VCaP (cell line): ENCODE data around the gene DBP.
A peak's percentile ranks its signal among the peaks of the same experiment; 100 is the strongest.

Experiments used
- H3K27ac ChIP-seq: fragments of 450-650 bp; 2 replicates; pipeline ENCODE4 v1.5.1; 2017
- TF ChIP-seq, protein P1 (sequence below): fragments of 450-650 bp; conservative IDR thresholded peaks from 2 replicates; pipeline ENCODE4 v1.5.1; 2017; ENCODE audit warnings: mild to moderate bottlenecking, moderate library complexity

Gene DBP

DNA sequence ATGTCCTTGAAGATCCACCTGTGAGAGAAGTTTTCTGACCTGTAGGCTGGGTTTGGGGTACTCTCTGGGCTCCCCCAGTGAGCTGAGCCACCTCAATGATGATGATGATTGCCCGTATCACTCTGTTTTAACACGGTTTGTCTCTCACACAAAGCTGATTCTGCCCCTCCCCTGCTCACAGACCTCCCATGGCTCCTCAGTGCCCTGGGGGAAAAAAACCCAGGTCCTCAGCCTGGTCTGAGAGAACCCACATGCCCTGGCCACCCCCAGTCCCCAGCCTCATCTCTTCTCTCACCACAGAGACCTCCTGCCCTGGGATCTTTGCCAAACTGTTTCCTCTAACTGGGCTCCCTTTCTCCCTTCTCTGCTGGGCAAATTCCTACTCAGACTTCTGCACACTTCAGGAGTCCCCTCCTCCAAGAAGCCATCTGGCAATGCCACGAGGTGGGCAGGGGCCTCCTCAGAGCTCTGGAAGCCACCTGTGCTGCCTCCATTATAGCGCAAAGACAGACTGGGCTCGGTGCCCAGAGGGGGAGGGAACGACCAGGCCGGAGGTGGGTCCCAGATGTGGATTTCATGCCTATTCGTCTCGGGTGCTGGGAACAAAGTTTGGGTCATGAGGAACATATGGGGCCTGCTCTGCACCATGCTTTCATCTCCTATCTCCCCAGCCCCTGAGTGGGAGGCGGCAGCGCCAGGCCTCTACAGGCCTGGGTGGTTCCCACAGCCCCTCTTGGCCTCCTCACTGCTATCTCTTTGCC, 17.3 kb upstream of the DBP start:
- TF ChIP-seq, protein P1, sequence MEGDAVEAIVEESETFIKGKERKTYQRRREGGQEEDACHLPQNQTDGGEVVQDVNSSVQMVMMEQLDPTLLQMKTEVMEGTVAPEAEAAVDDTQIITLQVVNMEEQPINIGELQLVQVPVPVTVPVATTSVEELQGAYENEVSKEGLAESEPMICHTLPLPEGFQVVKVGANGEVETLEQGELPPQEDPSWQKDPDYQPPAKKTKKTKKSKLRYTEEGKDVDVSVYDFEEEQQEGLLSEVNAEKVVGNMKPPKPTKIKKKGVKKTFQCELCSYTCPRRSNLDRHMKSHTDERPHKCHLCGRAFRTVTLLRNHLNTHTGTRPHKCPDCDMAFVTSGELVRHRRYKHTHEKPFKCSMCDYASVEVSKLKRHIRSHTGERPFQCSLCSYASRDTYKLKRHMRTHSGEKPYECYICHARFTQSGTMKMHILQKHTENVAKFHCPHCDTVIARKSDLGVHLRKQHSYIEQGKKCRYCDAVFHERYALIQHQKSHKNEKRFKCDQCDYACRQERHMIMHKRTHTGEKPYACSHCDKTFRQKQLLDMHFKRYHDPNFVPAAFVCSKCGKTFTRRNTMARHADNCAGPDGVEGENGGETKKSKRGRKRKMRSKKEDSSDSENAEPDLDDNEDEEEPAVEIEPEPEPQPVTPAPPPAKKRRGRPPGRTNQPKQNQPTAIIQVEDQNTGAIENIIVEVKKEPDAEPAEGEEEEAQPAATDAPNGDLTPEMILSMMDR: no peak
- H3K27ac ChIP-seq: no peak overlapping the region

DNA sequence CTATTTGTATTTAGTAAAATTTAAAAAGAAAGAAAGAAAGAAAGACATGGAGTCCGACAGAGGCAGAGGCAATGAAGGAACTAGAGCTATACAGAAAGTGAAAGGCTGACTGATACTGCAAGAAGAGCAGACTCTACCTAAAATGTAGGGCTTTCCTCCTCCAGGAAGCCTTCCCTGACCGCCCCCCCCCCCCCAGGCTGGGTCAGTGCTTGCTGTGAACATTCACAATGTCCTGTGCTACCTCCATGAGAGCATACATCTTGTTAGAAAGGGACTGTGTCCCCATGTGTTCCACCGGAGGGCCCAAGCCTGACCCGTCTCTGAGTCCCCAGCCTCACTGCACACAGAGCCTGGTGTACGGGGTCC, 14.5 kb upstream of the DBP start:
- H3K27ac ChIP-seq: no peak overlapping the region
- TF ChIP-seq, protein P1: no peak

DNA sequence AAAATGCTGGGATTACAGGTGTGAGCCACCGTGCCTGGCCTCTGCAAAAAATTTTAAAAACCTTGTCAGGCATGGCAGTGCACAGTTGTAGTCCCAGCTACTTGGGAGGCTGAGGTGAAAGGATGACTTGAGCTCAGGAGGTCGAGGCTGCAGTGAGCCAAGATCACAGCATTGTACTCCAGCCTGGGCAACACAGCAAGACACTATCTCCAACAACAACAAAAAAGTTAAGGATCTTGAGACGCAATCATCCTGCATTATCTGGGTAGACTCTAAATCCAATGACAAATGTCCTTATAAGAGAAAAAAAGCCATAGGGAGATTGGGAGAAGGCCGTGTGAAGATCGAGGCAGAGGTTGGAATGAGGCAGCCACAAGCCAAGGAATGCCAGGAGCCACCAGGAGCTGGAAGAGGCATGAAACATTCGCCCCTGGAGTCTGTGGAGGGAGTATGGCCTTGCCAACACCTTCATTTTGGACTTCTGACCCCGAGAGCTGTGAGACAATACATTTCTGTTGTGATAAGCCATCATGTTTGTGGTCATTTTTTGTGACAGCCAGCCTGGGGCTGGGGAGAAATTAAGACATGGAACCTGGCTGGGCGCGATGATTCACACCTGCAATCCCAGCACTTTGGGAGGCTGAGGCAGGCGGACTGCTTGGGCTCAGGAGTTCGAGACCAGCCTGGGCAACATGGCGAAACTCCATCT, 13.9 kb upstream of the DBP start:
- H3K27ac ChIP-seq: no peak overlapping the region
- TF ChIP-seq, protein P1: no peak

DNA sequence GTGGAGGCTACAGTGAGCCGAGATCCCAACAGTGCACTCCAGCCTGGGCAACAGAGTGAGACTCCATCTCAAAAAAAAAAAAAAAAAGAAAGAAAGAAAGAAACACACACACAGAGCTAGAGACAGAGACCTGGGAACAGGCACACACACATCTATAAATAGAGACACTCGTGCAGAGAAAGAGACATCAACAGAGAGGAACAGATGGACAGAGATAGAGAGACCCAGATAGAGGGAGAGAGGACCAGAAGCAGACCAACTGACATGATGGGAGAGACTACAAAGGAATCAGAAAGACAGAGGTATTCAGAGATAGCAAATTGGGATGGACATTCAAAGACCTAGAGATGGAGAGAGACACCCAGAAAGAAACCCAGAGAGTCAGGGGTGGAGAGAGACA, 11.0 kb upstream of the DBP start:
- TF ChIP-seq, protein P1: no peak
- H3K27ac ChIP-seq: no peak overlapping the region

DNA sequence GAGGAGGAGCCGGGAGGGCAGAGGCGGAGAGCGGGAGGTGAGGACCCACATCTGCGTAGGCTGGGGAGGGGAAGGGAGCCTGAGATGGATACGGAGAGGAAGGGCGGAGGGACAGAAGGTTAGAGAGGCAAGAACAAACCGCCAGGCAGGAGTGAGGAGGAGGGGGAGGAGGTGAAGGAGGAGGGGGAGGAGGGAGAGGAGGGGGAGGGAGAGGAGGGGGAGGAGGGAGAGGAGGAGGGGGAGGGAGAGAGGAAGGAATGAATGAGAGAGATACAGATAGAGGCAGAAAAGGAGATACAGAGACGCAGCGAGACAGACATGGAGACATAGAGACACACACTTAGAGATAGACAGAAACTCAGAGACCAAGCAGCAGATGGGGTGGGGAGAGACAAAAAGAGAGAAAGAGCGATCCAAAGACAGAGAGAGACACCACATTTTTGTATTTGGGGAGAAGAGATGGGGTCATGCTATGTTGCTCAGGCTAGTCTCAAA, 9.6 kb upstream of the DBP start:
- TF ChIP-seq, protein P1: no peak
- peak overlapping the region; percentile 86 for H3K27ac ChIP-seq

DNA sequence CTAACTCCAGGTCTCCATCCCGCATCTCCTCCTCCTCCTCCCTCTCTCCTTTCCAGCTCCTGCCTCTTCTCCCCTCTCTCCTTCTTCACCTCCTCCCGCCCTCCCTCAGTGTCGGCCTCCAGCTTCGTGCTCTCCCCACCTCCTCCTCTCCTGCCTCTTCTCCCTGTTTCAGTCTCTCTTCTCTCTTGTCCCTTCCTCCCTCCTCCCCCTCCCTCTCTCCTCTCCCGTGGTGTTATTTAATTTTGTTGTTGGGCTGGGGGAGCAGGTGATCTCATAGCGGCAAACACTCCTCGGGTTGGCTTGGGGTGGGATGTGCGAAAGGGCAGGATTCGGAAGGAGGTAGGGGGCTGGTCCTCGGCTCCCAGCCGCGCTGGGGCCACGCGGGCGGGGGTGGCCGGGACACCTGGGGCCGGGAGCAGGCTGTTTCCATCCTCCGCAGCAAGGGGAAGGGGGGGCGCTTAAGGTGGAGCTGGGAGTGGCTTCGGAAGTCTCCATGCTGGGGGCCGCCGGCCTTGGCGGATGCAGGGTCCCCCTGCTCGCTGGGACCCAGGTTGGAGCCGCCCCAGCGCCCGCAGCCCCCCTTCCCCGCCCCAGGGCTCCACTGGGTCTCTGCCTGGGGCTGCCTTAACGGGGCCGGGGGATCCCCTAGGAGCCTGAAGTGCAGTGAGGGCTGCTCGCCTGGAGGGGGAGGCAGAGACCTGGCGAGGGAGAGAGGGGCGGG, 9.0 kb upstream of the DBP start, which contains the start of gene CA11:
CA11 (minus strand) TSS at position 187 of the 721 bp plus-strand sequence. CDS start 555 bp downstream, outside the sequence.
- peak within 1 kb of the TSS; percentile 86 for H3K27ac ChIP-seq
- TF ChIP-seq, protein P1: peak; percentile 94

DNA sequence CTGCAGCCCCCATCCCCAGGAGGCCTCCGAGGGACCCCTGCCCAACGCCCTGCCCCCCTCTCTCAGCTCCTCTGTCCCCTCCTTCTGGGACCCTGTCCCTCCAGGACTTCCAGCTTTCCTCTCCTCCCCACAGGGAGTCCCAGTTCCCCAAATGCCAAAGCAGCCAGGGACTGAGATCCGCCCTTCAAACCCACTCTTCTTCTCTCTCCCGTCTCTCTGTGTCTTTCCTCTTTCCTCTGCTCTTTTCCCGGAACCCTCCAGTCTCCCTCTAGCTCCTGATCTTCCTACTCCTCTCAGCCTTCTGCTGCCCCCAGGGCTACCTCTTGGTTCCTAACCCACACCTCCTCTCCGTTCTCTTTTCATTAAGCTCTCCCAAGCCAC, 8.4 kb upstream of the DBP start:
- peak overlapping the region; percentile 86 for H3K27ac ChIP-seq
- TF ChIP-seq, protein P1: no peak
